ENCODE results near the gene FKBP5. TPM values are rescaled to one million over a fixed set of nuclear protein-coding genes. Genes with fewer than 3 reads are reported as not detected.

FKBP5 gene
- total and polyA plus RNA-seq, 9 donors: 36.2 to 231 (median 142) TPM

DNA sequence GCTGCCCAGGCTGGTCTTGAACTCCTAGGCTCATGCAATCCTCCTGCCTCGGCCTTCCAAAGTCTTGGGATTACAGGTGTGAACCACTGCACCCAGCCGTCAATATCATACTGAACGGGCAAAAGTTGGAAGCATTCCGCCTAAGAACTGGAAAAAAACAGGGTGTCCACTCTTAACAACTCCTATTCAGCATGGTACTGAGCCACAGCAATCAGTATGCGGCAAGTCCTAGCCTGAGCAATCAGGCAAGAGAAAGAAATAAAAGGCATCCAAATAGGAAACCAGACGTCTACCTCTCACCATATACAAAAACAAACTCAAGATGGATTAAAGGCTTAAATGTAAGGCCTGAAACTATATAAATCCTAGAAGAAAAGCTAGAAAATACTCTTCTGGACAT, 83.1 kb downstream of the FKBP5 start:
- Histone ChIP-seq H3K27me3 (no peaks in the 10 kb centered on the region), H3K27ac (no peak overlapping the region), H3K4me1 (ENCODE audit: insufficient read depth) (peaks cover 13% of the 10 kb centered on the region), H3K9me3 (no peaks in the 10 kb centered on the region), H3K4me3 (no peak overlapping the region), H3K36me3 (no peaks in the 10 kb centered on the region)
- DNase-seq: no peak
- TF ChIP-seq EP300 (IDR thresholded peaks at IDR 0.05) (no peak), POLR2A (IDR thresholded peaks at IDR 0.05) (no peak)
- TF ChIP-seq, protein P1, sequence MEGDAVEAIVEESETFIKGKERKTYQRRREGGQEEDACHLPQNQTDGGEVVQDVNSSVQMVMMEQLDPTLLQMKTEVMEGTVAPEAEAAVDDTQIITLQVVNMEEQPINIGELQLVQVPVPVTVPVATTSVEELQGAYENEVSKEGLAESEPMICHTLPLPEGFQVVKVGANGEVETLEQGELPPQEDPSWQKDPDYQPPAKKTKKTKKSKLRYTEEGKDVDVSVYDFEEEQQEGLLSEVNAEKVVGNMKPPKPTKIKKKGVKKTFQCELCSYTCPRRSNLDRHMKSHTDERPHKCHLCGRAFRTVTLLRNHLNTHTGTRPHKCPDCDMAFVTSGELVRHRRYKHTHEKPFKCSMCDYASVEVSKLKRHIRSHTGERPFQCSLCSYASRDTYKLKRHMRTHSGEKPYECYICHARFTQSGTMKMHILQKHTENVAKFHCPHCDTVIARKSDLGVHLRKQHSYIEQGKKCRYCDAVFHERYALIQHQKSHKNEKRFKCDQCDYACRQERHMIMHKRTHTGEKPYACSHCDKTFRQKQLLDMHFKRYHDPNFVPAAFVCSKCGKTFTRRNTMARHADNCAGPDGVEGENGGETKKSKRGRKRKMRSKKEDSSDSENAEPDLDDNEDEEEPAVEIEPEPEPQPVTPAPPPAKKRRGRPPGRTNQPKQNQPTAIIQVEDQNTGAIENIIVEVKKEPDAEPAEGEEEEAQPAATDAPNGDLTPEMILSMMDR (IDR thresholded peaks at IDR 0.05): no peak
- intact Hi-C loops (cut with DNase I): no loop called here
- 97% methylated on average over 6 of the region's 6 CpGs for WGBS, 3 donors

DNA sequence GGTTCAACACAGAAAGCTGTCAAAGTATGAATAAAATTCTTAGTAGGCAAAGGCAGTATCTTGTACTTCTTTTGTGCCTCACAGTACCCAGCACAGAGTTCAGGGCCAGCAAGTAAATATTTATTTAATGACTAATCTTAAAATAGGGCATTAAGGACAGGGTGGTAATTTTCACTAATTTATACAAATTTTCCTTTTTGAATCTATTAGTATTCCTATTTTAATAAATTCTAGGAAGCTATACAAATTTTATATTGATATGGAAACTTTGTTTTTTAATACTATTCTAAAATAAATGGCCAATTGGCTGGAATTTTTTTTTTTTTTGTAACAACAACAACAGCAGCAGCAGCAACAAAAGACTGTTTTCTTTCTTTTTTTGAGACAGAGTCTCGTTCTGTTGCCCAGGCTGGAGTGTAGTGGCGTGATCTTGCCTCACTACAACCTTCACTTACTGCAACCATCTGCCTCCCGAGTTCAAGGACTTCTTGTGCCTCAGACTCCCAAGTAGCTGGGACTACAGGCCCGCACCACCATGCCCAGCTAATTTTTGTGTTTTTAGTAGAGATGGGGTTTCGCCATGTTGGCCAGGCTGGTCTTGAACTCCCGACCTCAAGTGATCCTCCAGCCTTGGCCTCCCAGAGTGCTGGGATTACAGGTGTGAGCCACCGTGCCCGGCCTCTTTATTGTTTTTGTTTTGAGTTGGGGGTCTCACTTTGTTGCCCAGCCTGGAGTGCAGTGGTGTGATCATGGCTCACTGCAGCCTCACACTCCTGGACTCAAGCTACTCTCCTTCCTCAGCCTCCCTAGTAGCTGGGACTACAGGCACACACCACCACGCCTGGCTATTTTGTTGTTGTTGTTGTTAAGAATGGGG, 85.2 kb downstream of the FKBP5 start:
- Histone ChIP-seq H3K36me3 (no peaks in the 10 kb centered on the region), H3K27ac (peak overlapping the region; percentile 62 to 86), H3K4me3 (no peak overlapping the region), H3K9me3 (no peaks in the 10 kb centered on the region), H3K27me3 (no peaks in the 10 kb centered on the region), H3K4me1 (ENCODE audit: insufficient read depth) (peaks cover 19% of the 10 kb centered on the region)
- no peak for TF ChIP-seq POLR2A (IDR thresholded peaks at IDR 0.05)
- TF ChIP-seq, protein P1 (IDR thresholded peaks at IDR 0.05): no peak
- TF ChIP-seq EP300 (IDR thresholded peaks at IDR 0.05): no peak
- no peak for DNase-seq
- 63 to 77% (median 74%) methylated on average over 9 of the region's 9 CpGs for WGBS, 3 donors
- intact Hi-C loops (cut with DNase I): loop anchor here in 2 of 4 donors (5.0 kb wide), 2 partner anchors 84 to 124 kb away; partner anchors contain the start of gene FKBP5 (in 2 of the 2)

DNA sequence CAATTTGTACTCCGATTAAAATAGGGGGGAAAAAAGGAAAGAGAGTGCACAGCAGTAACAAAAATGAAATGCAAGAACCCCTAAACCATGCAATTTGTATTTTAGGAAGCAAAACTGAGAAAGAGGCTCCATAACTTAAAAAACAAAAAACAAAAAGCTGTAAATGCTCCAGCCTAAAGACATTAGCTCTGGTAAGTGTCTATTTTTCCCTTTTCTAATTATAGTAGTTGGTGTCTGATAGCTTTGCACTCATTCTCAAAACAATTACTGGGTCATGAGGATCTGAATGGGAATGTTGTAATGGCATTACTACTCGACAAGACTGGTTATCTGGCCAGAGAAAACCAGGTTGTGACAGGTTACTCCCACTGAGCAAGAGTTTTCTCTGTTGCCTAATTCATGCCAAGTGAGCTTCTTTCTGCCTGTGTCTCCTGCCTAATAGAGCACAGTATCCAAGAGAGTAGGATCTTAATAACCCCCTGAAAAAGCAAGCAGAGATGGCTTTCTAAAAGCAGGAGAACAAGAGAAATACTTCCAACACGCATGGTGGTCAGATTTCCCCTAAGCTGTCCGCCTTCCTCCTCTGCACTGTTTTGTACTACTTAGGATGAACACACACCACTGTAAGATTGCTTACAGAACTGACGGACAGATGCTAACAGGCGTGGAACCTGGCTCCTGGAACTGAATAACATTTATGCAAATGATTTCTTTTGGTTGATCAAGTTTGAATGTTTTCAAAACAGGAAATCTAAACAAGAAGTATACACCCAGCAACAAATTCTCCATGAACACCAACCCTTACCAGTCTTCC, 86.4 kb downstream of the FKBP5 start:
- no peak for DNase-seq
- Histone ChIP-seq H3K9me3 (no peaks in the 10 kb centered on the region), H3K4me3 (no peak overlapping the region), H3K27ac (peak overlapping the region; percentile 62 to 86), H3K27me3 (no peaks in the 10 kb centered on the region), H3K36me3 (no peaks in the 10 kb centered on the region), H3K4me1 (ENCODE audit: insufficient read depth) (peaks cover 21% of the 10 kb centered on the region)
- 4 to 15% (median 11%) methylated on average over 6 of the region's 6 CpGs for WGBS, 3 donors
- intact Hi-C loops (cut with DNase I): loop anchor here in 2 of 4 donors (5.0 kb wide), 2 partner anchors 85 to 125 kb away; partner anchors contain the start of gene FKBP5 (in 2 of the 2)
- TF ChIP-seq EP300 (IDR thresholded peaks at IDR 0.05) (no peak), POLR2A (IDR thresholded peaks at IDR 0.05) (no peak)
- TF ChIP-seq, protein P1 (IDR thresholded peaks at IDR 0.05): no peak

DNA sequence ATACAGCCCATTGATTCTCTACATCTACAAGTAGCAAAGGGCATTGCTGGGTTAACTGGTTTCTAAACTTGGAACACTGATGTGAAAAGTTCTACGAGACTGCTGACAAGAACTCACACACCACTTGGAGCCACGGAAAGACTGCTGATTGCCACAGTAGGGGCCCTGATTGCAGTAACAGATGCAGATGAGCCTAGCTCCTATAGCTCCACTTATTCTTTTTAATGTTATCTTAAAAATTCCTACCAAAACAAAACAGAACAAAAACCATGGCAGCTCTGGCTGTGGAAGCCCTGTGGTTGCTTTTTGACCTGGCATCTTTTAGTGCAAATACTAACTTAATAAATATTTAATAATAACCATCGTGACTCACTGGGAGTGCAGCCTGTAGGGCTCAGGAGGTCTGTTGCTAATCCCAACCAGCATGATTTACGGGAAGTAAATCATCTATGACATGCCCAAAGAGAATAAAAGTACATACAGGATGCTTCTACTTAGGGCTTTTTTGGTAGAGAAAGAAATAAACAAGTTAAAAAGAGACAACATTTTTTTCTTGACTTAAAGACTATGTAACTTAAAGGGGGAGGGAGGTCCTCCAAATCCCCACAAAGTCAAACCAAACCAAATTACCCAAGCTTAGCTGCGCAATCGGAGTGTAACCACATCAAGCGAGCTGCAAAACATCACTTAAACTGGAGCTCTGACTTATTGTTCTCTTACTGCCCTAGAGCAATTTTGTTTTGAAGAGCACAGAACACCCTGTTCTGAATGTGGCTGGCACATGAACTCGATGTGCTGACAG, 87.2 kb downstream of the FKBP5 start:
- WGBS, 3 donors: 0 to 2% (median 1%) methylated on average over 8 of the region's 8 CpGs
- peak overlapping the region; percentile 4 for H3K4me3 ChIP-seq
- no peaks in the 10 kb centered on the region for H3K9me3 ChIP-seq
- DNase-seq: peak in 4 of 5 donors; percentile 15 to 76 (median 51)
- H3K4me1 ChIP-seq (ENCODE audit: insufficient read depth): peaks cover 28% of the 10 kb centered on the region
- TF ChIP-seq POLR2A (IDR thresholded peaks at IDR 0.05): no peak
- TF ChIP-seq, protein P1 (IDR thresholded peaks at IDR 0.05): no peak
- peak; percentile 99 for TF ChIP-seq EP300 (IDR thresholded peaks at IDR 0.05)
- intact Hi-C loops (cut with DNase I): loop anchor here in 3 of 4 donors (1.0 to 5.0 kb wide), 4 partner anchors 86 to 126 kb away; partner anchors contain the start of gene FKBP5 (in 2 of the 3)
- no peaks in the 10 kb centered on the region for H3K27me3 ChIP-seq
- peak overlapping the region; percentile 62 to 86 for H3K27ac ChIP-seq
- H3K36me3 ChIP-seq: no peaks in the 10 kb centered on the region

All from ovary (tissue), 9 donors.